HUES64 (cell line): ENCODE results near the gene RTL10. TPM values are rescaled to one million over a fixed set of nuclear protein-coding genes. Genes with fewer than 3 reads are reported as not detected.

ENCODE experiments used
- H3K27ac ChIP-seq: 2 replicates; pipeline ENCODE4 v1.7.0; 2013; ENCODE audit warnings: low read depth, low read length, inconsistent platforms
- H3K27me3 ChIP-seq: 2 replicates; pipeline ENCODE4 v1.6.1; 2013; ENCODE audit warnings: mild to moderate bottlenecking, low read length; ENCODE audit not compliant: insufficient read depth
- H3K36me3 ChIP-seq: 2 replicates; pipeline ENCODE4 v1.6.1; 2013; ENCODE audit warnings: mild to moderate bottlenecking, low read length; ENCODE audit not compliant: insufficient read depth
- H3K4me1 ChIP-seq: 2 replicates; pipeline ENCODE4 v1.6.1; 2013; ENCODE audit warnings: mild to moderate bottlenecking, low read length, moderate library complexity; ENCODE audit not compliant: insufficient read depth
- H3K4me3 ChIP-seq: 2 replicates; pipeline ENCODE4 v1.5.1; 2013; ENCODE audit warnings: mild to moderate bottlenecking, low read length, moderate library complexity
- H3K9ac ChIP-seq: 2 replicates; pipeline ENCODE4 v1.6.1; 2013; ENCODE audit warnings: mild to moderate bottlenecking, low read depth, low read length
- H3K9me3 ChIP-seq: 2 replicates; pipeline ENCODE4 v1.6.1; 2013; ENCODE audit warnings: low read depth, low read length; ENCODE audit not compliant: insufficient read depth
- WGBS: fragments of 150-250, 120-280 bp; methylation state at CpG from one replicate; pipeline ENCODE4 v1.1.7; 2013; ENCODE audit warnings: missing lambda C conversion rate; 5-methylcytosine and 5-hydroxymethylcytosine counted together
- polyA plus RNA-seq, 2 experiments: library from polyadenylated mRNA; stranded (reverse); fragments of 50-300 nt; gene quantifications; one replicate each; pipeline ENCODE4 v1.2.3, GENCODE V29; 2013

The RTL10 gene, protein sequence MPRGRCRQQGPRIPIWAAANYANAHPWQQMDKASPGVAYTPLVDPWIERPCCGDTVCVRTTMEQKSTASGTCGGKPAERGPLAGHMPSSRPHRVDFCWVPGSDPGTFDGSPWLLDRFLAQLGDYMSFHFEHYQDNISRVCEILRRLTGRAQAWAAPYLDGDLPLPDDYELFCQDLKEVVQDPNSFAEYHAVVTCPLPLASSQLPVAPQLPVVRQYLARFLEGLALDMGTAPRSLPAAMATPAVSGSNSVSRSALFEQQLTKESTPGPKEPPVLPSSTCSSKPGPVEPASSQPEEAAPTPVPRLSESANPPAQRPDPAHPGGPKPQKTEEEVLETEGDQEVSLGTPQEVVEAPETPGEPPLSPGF
- 9.9 TPM for polyA plus RNA-seq (2013, experiment 1 of 2)
- 9.8 TPM for polyA plus RNA-seq (2013, experiment 2 of 2)

DNA sequence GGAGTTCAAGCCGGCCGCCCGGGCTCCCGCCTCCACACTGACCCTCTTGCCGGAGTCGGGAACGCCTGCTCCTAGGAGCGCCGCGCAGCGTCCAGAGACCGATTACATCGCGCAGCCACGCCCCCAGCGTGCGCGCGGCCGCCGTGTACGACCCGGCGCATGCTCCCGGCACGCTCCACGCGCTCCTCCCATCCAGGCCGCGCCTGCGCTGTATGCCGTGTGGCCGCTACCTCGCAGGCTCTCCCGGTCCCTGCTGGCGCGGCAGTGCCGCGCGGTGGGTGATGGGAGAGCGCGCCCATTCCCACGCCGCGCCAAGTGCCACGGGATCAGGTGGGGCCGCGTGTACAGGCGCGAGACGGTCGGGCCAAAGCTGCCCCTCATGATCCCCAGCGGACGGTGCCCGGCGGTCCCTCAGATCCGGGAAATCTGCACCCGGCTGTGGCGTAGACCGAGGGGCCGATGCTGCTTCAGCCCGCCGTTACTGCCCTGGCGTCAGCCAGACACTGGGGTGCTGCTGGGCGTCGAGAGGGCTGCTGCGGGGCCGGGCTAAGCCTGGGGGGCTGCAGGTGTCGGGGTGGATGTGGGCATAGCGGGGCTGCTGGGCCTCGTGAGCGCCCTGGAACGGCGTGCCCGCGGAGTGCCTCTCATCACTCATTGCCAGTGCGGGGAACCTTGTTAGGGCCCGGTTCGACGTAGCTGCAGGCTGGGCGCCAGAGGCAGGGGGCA lies at the start of gene RTL10, which contains the start of gene GNB1L:
TSS of gene RTL10 (minus strand) at position 97 of the 726 bp plus-strand sequence. CDS start 2,613 bp downstream, outside the sequence.
TSS of gene GNB1L (minus strand) at position 97 of the 726 bp plus-strand sequence. CDS start 33,519 bp downstream, outside the sequence.
- WGBS = under 1% methylated on average over 81 of the region's 81 CpGs
- Histone ChIP-seq H3K9me3 (no peaks in the 10 kb centered on the region), H3K9ac (peak within 1 kb of the TSS; percentile 87), H3K4me1 (peaks cover 10% of the 10 kb centered on the region), H3K36me3 (peaks cover 31% of the 10 kb centered on the region), H3K4me3 (peak within 1 kb of the TSS; percentile 90), H3K27me3 (no peaks in the 10 kb centered on the region), H3K27ac (peak within 1 kb of the TSS; percentile 87)

DNA sequence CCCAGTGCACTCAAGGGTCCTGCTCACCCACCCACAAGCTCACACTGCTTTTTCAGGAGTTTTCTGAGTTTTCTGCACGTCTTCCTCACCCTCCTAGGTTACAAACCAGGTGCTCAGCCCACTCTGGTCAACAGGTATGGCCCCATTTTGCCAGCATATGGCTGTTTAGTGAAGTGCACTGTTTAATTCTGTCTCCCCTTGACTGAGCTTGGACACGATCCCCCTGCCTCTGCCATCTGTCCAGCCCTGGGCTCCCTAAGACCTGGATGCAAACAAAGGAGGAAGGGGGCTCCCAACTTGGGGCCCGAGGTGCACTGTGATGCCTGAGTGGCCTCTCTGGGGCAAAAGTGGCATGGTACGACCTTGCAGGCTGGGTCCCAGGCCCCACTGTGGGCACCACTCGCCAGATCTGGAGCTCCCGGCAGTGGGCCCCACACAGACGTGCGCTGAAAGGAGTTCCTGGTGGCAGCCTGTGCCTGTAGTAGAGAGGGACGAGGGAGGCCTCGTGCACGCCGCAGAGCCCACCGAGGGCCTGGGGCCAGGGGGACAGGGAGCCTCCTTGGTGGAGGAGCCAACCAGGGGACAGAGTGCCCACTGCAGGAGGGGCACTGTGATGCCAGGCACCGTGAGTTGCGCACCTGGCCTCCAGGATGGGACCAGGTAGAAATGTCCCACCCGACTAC lies 49.6 kb upstream of the RTL10 start:
- peaks cover 10% of the 10 kb centered on the region; the same call in 1 of the 2 replicates for H3K4me1 ChIP-seq
- H3K27me3 ChIP-seq = no peaks in the 10 kb centered on the region
- H3K9me3 ChIP-seq = no peaks in the 10 kb centered on the region
- H3K9ac ChIP-seq = no peak overlapping the region; the same call in 1 of the 2 replicates
- no peaks in the 10 kb centered on the region for H3K36me3 ChIP-seq
- H3K27ac ChIP-seq = no peak overlapping the region
- 88% methylated on average over 16 of the region's 16 CpGs for WGBS
- no peak overlapping the region for H3K4me3 ChIP-seq

DNA sequence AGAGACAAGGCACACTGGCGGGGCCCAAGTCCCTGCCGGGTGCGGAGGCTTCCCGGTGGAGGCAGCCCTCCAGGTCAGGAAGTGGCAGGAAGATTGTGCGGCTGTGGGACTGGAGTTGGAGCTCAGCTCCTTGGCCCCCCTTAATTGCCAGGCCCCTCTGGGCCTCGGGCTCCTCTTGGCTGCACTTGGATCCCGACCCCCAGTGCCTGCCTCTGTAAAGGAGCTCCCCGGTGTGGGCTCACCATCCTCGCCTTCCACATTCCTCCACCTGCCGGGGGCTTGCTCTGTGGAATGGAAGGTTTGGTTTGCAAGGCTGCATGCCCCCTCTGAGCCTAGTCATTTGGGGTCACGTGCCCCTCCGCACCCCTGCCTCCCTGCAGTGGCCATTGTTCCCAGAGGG lies 48.8 kb upstream of the RTL10 start:
- H3K36me3 ChIP-seq = no peaks in the 10 kb centered on the region
- no peak overlapping the region for H3K27ac ChIP-seq
- no peaks in the 10 kb centered on the region for H3K27me3 ChIP-seq
- no peak overlapping the region for H3K9ac ChIP-seq
- 78% methylated on average over 12 of the region's 12 CpGs for WGBS
- H3K4me3 ChIP-seq = no peak overlapping the region
- no peaks in the 10 kb centered on the region for H3K9me3 ChIP-seq
- peaks cover 10% of the 10 kb centered on the region; the same call in 1 of the 2 replicates for H3K4me1 ChIP-seq

DNA sequence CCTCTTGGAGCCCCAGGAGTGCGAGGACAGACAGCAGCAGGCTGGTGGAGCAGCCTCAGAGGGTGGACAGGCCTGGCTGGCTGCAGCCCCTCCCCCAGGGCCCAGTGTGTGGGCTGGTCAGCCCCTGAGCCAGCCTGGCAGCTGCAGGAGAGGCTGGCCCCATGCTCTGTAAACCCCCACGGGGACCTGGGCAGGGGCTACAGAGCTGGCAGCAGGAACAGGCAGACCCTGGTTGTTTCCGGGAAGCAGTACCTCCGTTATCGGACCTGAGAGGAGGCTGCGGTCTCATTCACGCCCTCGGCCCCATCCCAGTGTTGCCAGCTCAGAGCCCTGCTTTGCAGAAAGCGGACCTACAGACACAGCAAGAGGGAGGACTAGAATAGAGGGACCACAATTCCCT lies 48.4 kb upstream of the RTL10 start:
- Histone ChIP-seq H3K4me3 (no peak overlapping the region), H3K9ac (no peak overlapping the region), H3K4me1 (peaks cover 10% of the 10 kb centered on the region; the same call in 1 of the 2 replicates), H3K27ac (0 out of 2 replicates have a peak overlapping the region, but pooled peaks have one; percentile 12), H3K27me3 (no peaks in the 10 kb centered on the region), H3K36me3 (no peaks in the 10 kb centered on the region), H3K9me3 (no peaks in the 10 kb centered on the region)
- 80% methylated on average over 9 of the region's 9 CpGs for WGBS

DNA sequence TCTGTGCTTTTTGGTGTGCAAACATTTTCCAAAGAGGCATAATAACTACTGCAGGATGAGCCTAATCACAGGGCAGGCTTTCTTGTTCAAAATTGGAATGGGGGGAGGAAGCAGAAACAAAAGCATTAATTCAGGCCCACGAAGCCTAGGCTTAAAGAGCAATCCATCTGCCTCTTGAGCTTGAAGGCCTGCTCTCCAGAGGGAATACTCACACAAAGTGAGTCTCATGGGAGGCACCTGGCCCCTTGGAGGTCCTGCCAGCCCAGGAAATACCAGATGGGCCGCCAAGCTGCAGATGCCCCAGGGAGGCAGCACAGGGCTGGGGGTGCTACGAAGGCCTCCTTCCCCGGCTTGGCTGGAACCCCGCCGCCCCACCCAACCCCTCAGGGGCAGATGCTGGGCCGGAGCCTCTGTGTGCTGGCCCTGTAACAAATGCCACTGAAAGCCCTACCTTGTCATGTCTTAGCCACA lies 47.6 kb upstream of the RTL10 start:
- peaks cover 10% of the 10 kb centered on the region; the same call in 1 of the 2 replicates for H3K4me1 ChIP-seq
- H3K9ac ChIP-seq = no peak overlapping the region
- H3K27ac ChIP-seq = no peak overlapping the region
- no peak overlapping the region for H3K4me3 ChIP-seq
- no peaks in the 10 kb centered on the region for H3K27me3 ChIP-seq
- no peaks in the 10 kb centered on the region for H3K36me3 ChIP-seq
- H3K9me3 ChIP-seq = no peaks in the 10 kb centered on the region
- 90% methylated on average over 7 of the region's 7 CpGs for WGBS

DNA sequence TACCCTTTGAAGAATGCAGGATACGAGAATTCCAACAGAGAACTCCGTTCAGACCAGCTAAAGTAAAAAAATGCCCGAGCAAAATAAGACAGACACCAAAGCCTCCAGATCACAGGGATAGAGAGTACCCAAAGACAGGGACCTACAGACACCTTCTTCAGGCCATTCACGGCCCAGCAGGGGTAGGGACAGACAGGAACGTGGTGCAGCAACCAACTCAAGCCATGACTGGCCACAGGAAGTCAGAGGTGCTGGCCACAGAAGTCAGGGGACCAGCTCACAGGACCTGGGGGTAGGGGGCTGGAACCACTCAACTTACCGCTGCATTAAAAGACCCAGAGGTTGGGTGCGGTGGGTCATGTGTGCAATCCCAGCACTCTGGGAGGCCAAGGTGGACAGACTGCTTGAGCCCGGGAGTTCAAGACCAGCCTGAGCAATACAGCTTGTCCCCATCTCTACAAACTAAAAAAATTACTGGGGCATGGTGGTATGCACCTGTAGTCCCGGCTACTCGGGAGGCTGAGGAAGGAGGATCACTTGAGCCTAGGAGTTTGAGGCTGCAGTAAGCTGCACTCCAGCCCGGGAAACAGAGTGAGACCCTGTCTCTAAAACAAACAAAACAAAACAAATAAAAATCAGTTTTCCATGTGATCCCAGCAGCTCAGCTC lies 47.0 kb upstream of the RTL10 start:
- H3K36me3 ChIP-seq = no peaks in the 10 kb centered on the region
- H3K9me3 ChIP-seq = no peaks in the 10 kb centered on the region
- 91% methylated on average over 11 of the region's 11 CpGs for WGBS
- H3K27ac ChIP-seq = no peak overlapping the region
- peaks cover 10% of the 10 kb centered on the region; the same call in 1 of the 2 replicates for H3K4me1 ChIP-seq
- H3K27me3 ChIP-seq = no peaks in the 10 kb centered on the region
- no peak overlapping the region for H3K4me3 ChIP-seq
- H3K9ac ChIP-seq = no peak overlapping the region

DNA sequence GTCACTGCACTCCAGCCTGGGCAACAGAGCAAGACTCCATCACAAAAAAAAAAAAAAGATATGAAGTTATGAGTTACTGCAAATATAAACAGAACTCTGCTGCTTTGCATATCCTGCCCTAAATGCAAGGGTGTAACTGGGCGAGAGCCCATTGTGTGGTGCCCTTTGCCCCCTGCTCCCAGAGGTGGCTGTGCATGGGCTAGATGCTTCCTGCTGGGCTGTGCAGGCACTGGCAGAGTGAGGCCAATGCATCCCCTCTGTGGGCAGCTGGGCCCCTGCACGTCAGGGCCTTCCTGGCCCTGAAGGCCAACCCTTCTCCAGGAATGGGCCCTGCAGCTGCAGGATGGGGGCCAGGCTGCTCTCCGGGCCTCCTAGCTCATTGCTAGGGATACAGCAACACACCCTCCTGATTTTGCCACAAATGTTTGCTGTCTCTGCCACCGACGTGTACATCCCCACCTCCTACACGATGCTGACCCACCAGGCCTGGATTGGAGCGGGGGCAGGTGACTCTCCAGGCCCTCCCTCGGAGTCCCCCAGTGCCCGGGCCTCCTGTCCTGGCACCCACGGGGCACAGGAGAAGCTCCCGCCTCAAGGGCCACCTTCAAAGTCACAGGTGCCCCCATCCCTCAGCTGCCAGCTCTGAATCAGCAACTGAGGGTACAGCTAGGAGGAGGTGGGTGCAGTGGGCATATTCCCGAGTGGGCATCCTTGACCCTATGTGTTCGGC lies 46.2 kb upstream of the RTL10 start:
- H3K9me3 ChIP-seq = no peaks in the 10 kb centered on the region
- no peak overlapping the region for H3K9ac ChIP-seq
- H3K27me3 ChIP-seq = no peaks in the 10 kb centered on the region
- peaks cover 10% of the 10 kb centered on the region; the same call in 1 of the 2 replicates for H3K4me1 ChIP-seq
- H3K4me3 ChIP-seq = no peak overlapping the region
- H3K27ac ChIP-seq = no peak overlapping the region
- WGBS = 94% methylated on average over 13 of the region's 13 CpGs
- H3K36me3 ChIP-seq = no peaks in the 10 kb centered on the region

DNA sequence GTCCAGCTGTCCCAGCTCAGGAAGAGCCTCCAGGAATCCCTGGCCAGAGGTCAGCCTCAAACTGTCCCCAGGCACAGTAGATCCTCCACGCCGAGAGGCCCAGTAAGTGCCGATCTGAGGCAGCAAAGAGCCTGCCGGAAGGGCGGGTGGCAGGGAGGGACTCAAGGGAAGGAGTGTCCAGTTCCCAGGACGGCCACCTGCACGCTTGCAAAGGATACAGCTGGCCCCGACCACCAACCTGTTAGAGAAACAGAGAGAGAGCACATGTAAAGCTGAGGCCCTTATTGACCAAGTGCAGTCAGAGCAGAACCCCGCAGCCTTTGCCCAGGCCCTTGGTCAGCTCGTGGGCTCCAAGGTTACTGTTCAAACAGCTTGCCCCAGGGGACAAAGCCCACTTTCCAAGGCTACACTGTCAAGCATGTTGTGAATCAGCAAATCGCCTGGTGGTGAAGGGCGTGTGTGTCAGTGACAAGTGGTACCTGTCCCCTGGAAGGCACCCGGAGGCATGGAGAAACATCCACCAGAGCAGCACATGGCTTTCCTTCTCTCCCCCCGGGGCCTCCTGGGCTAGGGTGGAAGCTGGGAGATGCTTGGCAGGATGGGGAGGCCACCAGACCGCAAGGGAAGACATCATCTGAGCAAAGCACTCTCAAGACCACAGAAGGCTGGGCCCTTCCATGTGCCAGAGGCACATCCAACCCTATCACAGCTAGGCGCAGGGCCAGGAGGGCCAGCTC lies 44.3 kb upstream of the RTL10 start:
- H3K27ac ChIP-seq = no peak overlapping the region
- no peaks in the 10 kb centered on the region for H3K36me3 ChIP-seq
- H3K4me1 ChIP-seq = peaks cover 10% of the 10 kb centered on the region; the same call in 1 of the 2 replicates
- H3K9me3 ChIP-seq = no peaks in the 10 kb centered on the region
- 93% methylated on average over 16 of the region's 16 CpGs for WGBS
- H3K4me3 ChIP-seq = no peak overlapping the region
- H3K9ac ChIP-seq = no peak overlapping the region
- no peaks in the 10 kb centered on the region for H3K27me3 ChIP-seq

DNA sequence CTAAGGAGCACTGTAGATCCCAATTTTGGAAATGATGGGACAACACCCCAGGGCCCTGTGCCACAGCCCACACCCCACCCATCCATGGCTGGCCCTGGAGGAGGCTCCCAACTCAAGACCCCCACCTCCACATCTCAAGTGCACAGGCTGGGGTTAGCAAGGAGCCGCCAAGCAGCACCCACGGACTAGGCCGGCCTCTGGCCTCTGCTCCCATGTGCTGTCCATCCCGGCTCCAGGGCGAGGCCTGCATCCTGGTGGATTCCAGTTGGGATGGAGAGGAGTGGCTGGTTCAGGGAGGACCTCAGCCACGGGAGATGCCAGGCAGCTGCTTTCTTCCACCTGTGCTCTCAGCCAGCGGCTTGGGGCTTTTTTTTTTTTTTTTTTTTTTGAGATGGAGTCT lies 43.5 kb upstream of the RTL10 start:
- Histone ChIP-seq H3K9ac (no peak overlapping the region), H3K9me3 (no peaks in the 10 kb centered on the region), H3K36me3 (no peaks in the 10 kb centered on the region), H3K4me3 (no peak overlapping the region), H3K27me3 (no peaks in the 10 kb centered on the region), H3K4me1 (peaks cover 5% of the 10 kb centered on the region; the same call in 1 of the 2 replicates), H3K27ac (no peak overlapping the region)
- WGBS = 91% methylated on average over 7 of the region's 7 CpGs
